GM18870 (cell line): ENCODE results near the gene FER.

Experiments
- ATAC-seq: cut with Tn5 transposase; IDR thresholded peaks from one replicate; pipeline ENCODE4 v1.9.1; 2021; ENCODE audit warnings: moderate library complexity; ENCODE audit not compliant: unreplicated experiment

The FER gene

GRCh38 chr5:109225716-109226625 lies 478.3 kb downstream of the FER start:
- ATAC-seq, result no peak

GRCh38 chr5:109230369-109230768 lies 482.7 kb downstream of the FER start:
- no peak for ATAC-seq

GRCh38 chr5:109231331-109231730 lies 483.6 kb downstream of the FER start:
- no peak for ATAC-seq

GRCh38 chr5:109234381-109234780 lies 486.7 kb downstream of the FER start:
- no peak for ATAC-seq

- ATAC-seq, result no peak
Measured at GRCh38 chr5:109239456-109239855, 491.8 kb downstream of the FER start.

GRCh38 chr5:109242518-109242917 lies 494.8 kb downstream of the FER start:
- ATAC-seq, result no peak

GRCh38 chr5:109246395-109246794 lies 498.7 kb downstream of the FER start:
- no peak for ATAC-seq
